ENCODE data around the gene CACNA1C. TPM values are rescaled to one million over a fixed set of nuclear protein-coding genes. Genes with fewer than 3 reads are reported as not detected.

CACNA1C gene
- polyA plus RNA-seq, 5 donors = 10.1 to 15.2 (median 10.7) TPM

DNA sequence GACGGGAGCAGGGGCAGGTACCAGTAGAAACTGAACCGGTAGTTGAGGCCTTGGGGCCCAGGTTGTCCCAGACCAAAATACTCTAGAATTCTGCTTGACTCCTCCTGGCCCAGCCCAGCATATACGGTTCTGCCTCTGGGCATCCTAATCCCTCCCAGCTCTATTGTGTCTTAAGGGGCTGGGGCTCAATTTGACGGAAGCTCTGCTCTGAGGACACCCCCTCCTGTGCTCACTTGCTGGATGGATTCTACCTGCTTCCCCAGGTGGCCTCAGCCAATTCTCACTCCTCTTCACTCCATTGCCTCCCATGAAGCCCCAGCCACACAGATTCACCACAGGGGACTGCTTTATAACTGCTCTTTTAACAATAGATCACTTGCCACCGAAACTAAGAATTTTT is 522.5 kb downstream of the CACNA1C start:
- DNase-seq = no peak

DNA sequence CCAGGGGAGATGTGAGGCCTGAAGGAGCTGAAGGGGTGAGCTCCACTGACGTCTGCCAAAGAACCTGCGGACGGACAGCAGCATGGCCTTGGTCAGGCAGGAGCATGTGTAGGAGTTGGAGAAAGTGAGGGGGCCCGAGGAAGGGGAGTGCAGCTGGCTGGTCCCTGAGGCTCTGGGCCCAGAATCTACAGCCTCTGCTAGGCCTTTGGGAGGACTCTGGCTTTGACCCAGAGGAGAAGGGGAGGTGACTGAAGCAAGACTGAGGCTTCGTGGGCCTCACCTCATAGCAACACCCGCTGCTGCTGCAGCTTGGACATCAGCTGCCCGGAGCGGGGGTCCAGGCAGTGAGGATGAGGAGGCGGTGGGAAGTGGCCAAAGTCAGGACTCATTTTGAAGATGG is 525.4 kb downstream of the CACNA1C start:
- no peak for DNase-seq

DNA sequence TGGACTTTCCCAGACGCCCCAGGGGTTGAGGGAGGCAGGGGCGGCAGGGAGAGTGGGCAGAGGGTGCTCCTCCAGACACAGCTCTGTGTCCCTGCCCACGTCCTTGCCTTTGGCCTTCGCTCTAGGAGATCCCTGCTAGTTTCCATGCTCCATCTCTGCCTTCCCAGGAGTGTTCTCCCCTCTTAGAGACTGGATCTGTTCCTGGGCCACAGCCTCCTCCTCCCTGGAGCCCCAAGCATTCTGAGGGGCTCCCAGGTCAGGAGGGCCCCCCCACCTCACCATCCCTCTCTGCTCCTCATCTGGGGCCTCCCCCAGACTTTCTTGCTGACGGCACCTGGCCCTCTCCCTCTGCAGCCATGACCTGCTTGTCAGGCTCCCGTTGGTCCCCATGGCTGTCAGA is 526.0 kb downstream of the CACNA1C start:
- no peak for DNase-seq

DNA sequence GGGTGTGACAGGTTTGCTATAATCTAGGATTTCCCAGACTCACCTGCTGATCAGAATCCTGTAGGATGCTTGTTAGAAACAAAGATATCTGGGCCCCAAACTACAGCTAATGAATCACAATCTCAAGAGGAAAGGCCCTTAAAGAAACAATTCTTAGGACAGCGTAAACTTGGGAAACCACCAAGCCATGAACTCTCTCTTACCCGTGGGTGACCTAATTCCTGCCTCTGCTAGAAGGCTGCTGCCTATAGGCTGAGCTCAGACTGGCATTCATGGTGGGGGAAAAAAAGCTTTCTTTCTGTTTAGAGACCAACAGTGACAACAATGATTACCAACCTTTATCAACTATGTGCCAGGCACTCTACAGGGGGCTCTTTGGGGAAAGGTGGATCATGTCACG is 528.0 kb downstream of the CACNA1C start:
- DNase-seq = no peak

DNA sequence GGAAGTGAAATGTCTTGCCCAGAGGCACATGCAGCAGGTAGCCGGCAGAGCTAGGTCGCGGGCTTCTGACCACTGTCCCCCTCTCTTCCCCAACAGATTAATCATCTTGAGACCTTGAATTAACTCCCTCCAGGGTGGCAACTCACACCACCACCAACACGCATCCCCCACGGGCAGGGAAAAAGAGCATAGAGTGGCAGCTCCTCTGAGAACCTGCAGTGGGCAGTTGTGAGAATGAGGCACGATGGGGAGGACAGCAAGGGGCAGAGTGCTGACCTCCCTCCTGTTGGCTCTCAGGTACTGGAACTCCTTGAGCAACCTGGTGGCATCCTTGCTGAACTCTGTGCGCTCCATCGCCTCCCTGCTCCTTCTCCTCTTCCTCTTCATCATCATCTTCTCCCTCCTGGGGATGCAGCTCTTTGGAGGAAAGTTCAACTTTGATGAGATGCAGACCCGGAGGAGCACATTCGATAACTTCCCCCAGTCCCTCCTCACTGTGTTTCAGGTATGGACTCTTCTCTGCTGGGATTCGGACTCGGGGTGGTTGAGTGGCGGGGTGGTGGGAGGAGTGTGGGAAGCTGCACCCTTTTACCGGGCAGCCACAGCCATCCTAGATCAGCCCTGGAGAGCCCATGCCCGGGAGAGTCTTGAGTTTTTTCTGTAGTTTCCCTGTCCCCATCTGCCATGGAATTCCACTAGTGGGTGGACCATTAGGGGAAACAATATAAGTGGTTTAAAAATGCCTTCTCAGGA is 528.7 kb downstream of the CACNA1C start:
- DNase-seq = no peak

DNA sequence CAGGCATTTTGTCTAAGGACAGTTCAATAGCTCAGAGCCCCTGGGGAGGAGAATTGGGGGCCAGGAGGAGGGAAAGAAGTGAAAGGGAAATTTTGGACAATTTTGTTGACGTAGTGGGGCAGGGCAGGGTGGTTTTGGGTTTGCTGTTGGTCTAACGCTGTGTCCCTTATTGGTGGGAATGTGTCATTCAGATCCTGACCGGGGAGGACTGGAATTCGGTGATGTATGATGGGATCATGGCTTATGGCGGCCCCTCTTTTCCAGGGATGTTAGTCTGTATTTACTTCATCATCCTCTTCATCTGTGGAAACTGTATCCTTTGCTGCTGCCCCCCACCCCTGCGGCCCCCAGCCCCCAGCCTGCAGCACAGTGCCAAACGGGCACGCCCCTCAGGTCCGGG is 529.8 kb downstream of the CACNA1C start:
- DNase-seq = no peak

DNA sequence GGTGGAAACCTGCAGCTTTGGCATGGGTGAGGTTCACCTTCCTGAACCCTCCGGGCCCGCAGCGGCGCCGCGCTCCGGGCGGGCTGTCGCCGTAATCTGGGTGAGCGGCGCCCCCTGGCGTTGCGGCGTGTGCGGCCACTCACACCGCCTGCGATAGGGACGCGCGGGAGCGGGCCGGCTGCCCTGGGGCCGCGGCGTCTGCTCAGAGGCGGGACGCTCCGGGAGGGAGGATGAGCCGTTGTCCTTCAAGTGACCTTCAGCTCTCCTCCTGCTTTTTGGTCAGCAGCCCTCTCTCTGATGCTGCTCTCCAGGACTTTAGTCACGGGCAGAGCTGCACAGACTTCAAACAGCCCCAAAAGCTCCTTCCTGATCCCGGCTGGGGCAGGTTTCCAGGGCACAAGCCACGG is 530.3 kb downstream of the CACNA1C start:
- DNase-seq = peak; percentile 54 to 62

DNA sequence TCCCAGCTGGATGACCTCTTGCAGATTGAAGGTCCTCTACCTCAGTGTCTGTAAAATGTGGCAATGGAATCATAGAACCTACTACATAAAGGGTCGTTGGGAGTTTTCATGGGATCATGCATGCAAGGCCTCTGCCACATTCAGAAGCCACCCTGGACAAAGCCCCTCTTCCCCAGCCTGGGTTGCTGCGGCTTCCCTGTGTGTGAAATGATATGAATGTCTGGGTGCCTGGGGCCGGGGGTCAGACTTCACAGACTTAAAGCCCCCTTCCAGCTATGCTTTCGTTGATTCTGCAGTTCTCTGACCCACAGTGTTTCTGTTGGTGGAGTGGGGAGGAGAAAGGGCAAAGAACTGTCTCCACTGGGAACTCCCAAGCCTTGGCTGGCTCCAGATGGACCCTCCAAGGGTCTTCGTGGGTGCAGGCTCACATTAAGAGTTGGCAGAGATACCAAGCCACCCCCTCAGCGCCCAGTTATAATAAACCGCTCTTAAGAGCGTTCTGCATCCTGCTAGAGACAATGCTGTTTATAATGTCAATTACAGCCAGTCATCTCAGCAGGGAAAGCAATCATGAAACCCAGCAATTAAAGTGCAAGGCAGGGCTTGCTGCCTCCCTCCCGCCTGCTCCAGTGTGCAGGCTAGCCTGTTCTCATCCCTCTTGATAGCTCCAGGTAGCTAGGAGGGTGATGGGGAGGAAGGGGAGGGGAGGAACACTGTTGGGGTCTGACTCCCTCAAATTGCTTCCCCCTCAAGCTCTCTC is 531.0 kb downstream of the CACNA1C start:
- DNase-seq = no peak

DNA sequence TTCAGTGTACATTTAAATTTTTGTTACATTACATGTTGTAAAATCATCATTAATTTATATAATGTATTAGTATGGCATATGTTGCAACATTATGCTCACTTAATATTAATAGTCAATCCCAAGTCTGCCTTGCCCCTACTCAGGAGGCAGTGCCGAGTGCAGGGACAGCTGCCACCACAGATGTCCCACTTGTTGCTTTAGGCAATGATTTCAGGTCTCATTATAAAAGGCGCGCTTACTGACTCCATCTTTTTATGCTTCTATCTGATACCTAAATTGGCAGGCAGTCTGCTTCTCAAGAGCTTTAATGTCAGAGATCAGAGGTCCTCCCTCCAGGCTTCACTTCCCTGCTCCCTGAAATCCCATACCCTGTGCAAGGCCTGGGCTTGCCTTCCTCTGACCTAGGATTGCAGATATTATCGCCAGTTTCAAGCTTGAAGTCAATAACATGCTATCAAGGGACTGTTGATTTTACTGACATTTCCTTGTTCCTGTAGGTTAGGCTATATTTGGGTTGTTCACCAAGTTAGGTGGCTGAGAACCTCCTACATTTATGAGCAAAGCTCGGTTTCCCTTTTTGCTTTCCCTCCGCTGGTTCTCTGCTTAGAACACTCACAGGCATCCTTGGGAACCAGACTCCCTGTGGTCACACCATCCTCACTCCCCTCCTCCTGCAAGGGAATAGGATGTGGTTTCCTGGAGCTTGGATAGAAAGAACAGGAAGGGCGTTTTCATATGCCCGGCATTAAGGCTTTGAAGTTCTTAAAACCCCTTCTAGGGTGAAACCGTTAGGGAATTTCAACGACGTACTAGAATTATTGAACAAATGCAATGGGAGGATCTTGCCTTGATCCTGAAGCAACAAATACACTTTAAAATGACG is 533.6 kb downstream of the CACNA1C start:
- no peak for DNase-seq

DNA sequence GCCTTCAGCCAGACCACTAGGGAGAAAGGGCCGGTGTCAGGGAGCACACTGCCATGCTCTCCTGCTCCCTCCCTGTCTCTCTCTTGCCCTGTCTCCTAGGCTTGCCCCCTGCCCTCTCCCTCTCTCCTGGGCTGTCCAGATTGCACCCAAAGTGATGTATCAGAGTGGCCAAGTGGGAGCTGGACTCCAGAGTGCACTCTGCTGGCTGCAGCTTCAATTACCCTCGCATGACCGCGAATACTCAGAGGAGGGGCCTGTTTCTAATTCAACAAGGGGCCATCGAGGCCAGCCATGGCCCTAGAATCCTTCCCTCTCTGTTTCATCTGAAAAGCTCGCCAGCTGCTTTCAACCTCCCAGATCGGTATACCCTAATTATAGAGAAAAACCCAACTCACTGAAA is 535.6 kb downstream of the CACNA1C start:
- no peak for DNase-seq

DNA sequence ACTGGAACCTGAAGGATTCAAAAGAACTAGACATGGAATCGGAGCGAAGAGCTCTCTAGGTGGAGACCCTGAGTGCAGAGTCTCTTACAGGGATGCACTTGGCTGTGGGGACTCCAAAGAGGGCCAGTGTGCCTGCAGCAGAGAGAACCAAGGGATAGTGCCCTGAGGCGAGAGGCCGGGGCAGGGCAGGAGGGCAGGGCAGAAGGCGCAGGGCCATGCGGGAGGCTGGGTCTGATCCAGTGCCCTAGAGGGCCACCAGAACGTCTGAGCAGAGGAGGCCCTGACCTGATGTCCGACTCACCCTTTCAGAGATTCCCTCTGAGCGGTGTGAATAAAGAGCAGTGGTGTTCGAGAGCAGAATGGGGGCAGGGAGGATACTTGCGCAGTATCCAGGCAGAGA is 536.6 kb downstream of the CACNA1C start:
- DNase-seq = no peak

DNA sequence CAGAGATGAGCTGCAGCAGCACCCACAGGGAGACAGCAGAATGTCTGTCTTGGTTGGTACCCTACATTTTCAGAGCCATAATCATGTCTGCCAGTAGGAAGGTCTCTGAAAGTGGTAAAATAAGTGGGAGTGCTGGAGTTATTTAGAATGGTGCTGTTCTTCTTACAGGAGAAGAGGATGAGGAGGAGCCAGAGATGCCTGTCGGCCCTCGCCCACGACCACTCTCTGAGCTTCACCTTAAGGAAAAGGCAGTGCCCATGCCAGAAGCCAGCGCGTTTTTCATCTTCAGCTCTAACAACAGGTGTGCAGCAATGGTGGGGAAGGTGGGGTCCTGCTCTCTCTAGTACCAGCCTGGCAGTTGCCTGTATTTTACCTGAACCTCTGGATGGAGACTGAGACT is 540.3 kb downstream of the CACNA1C start:
- DNase-seq = no peak

DNA sequence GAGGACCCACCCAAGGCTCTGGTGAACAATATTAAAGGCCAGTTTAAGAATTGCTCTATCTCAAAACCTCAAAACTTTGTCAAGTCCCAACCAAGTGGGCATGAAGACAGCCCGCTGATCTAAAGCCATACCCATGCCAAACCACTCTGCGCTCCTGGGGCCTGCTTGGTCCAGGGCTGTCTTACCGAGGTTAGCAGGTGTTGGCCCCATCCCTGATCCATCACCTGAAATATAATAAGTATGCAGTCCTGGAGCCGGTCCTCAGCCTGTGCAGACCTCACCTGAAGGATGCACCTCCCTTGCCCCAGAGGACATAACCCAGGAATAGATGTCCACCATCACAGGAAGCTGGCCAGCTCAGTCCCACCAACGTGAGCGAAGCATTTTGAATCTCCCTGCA is 543.7 kb downstream of the CACNA1C start:
- no peak for DNase-seq

DNA sequence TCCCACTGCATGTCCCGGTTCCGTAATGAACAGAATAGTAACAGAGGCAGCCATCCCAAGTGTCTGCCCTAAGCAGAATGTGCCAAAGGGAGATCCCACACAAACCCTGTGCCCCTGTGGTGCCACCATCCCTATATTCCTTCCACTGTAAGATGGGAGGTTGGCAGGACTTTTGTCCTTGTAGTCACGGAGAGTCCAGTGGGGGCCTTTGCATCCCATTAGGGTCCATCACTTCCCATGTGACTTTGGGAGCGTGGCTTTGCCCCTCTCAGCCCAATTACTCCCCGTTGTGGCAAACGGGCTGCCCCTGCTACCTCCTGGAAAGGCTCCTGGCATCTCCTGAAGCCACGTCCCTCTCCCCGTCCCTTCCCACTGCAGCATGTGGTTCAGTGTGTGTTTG is 552.5 kb downstream of the CACNA1C start:
- DNase-seq = no peak

DNA sequence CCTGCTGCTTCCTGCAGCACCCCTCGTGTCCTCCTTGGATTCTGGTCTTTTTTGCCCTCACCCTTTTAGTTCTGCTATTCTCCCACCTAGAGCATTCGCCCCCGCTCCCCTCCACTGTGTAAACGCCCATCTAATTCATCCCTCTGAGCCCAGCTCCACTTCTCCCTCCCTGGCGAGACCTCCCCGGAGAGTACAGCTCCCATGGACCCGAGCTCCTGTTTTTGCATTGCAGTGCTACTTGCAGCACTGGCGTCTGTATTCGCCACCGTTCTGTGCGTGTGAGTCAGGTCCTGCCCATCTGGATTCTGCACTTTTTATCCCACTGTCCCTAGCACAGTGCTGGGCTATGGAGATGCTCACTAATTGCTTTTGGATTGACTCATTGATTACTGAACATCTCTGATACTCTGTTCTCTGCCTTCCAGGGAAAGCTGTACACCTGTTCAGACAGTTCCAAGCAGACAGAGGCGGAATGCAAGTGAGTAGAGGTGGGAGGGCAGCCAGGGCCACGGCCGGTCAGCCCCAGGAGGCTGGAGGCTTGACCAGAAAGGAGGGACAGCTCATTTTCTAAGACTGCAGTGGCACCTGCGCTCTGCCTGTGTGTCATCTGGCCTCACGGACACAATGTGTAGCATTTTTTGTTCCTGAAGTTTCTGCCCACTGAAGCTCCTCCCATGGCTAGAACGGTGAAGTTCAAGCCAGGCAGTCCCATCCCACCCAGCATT is 553.6 kb downstream of the CACNA1C start:
- no peak for DNase-seq

DNA sequence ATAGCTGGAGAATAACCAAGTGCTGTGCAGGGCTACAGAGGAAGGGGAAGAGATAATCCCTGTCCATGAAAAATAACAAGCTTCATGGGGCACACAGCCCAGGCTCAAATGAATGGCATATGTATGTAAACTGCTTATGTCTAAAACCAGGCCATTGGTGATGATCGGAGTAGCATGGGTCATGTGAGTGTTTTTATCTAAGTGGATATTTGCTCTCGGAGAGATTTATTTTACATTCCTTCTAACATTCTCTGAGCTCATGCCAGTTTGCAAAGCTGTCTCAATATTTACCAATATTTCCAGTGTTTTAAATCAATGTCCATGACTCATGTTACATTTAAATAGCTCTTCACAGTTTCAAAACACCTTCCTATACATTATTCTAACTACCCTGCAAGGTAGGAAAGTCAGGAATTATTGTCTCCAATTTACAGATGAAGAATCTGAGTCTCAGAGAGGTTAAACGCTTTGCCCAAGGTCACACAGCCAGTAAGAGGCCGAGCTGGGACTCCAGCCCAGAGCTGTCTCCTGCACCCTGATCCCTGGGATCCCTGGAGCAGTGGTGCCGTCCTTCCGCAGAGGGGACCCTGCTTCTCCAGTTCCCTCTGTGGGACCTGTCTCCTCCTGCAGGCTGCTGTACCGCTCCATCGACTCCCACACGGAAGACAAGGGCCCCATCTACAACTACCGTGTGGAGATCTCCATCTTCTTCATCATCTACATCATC is 555.3 kb downstream of the CACNA1C start:
- DNase-seq = no peak

DNA sequence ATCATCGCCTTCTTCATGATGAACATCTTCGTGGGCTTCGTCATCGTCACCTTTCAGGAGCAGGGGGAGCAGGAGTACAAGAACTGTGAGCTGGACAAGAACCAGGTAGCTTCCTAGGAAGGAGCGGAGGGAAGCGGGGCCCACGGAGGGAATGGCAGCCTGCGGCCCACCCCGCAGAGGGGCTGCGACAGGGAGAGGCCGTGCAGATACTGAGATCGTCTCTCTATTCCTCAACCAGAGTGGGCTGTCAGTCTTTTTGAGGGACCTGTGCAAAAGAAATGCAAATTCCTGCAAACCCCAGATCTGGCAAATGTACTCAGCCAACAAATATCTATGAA is 555.8 kb downstream of the CACNA1C start:
- no peak for DNase-seq

DNA sequence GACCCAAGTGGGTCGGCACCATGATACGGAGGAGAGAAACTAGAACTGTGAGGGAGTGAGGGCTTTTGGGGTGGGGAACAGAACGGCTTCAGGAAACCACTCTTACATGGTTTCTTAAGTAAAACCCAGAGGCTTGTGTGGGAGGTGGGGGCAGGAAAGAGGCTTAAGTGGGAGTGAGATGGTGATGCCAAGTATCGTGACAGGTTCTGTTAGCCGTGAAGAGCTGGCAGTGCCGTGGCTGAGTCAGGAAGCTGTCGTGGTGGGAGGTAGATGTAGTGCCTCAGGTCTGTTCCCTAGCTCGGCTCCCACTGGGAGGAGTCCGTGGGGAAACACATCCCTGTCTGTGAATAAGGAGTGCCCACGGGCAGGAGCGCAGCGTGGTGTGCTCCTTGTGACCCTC is 556.2 kb downstream of the CACNA1C start:
- no peak for DNase-seq

DNA sequence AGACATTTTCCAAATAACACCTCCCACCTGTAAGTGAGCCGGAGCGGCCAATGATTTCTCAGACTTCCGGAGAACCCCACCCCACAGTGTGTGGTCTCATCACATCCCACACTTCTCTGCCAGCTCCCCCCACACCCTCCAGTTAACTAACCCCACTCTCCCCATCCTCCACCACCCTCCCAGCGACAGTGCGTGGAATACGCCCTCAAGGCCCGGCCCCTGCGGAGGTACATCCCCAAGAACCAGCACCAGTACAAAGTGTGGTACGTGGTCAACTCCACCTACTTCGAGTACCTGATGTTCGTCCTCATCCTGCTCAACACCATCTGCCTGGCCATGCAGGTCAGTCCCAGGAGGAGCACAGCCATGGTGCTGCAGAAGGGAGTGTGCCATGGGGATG is 557.6 kb downstream of the CACNA1C start:
- DNase-seq = no peak

DNA sequence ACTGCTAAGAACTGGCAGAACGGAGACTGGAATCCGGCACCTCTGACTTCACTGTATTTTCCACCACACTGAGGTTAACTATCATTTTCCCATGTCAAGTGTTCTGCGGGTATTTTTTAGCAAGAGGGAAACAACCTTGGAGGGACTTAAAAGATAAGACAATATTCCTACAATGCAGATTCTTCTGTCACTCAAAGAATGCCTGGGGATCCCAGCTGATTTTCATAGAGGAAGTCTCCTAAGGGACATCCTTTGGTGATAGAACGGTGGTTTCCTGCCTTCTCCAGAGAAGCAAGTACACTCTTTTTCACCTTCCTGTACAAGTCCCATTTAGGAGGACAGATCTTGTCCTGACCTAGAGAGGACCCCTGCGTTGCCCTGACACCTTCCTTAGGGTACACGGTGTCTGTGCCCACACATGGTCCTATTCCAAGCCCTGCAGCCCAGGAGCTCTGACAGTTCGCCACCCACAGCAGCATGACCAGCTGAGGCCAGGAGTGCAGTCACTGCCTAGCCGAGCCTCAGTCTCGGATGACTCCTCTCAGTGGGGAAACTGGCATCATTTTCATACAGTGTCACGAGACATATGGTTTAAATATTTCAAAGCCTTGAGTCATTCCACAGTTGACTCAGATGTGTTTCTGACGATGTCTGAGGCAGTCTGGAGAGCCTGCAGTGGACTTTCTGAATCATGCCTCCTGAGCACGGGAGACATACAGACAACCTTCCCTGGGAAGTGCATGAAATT is 560.7 kb downstream of the CACNA1C start:
- DNase-seq = peak; percentile 25 to 30
